Stimulated activated memory B cell treated with anti-CD40 and anti-IgM and Interleukin-4, amounts not matched to agents 10 μg/mL and 1 μg/mL and 100 μg/mL, for 72 hours (primary cell): Measurements from ENCODE around the gene FAM193A.
A peak's percentile ranks its signal among the peaks of the same experiment; 100 is the strongest.
"Not testable (repeated sequence)": the region's sequence is repeated elsewhere in the genome, so short reads cannot be mapped to it uniquely, and the experiment has no call there.

Experiments
- ATAC-seq: fragments of 150-1000 bp; cut with Tn5 transposase; 2 replicates; pipeline ENCODE4 v1.10.0; 2021
- H3K27ac Mint-ChIP-seq: one replicate; pipeline ENCODE4 v1.8.0; 2022; ENCODE audit warnings: mild to moderate bottlenecking, mixed read lengths
- H3K27me3 Mint-ChIP-seq: one replicate; pipeline ENCODE4 v1.8.0; 2022; ENCODE audit warnings: mixed read lengths
- H3K36me3 Mint-ChIP-seq: one replicate; pipeline ENCODE4 v1.8.0; 2022; ENCODE audit warnings: mixed read lengths
- H3K4me1 Mint-ChIP-seq: one replicate; pipeline ENCODE4 v1.8.0; 2022; ENCODE audit warnings: mixed read lengths
- H3K4me3 Mint-ChIP-seq: one replicate; pipeline ENCODE4 v1.8.0; 2022; ENCODE audit warnings: mild to moderate bottlenecking, moderate library complexity, mixed read lengths
- H3K9me3 Mint-ChIP-seq: one replicate; pipeline ENCODE4 v1.8.0; 2022; ENCODE audit warnings: mixed read lengths

The FAM193A gene

GRCh38 chr4:2714061-2714770 lies 177.8 kb downstream of the FAM193A start:
- peak overlapping the region; percentile 48 for H3K27ac Mint-ChIP-seq
- peaks cover 24% of the 10 kb centered on the region for H3K4me1 Mint-ChIP-seq
- no peak overlapping the region for H3K4me3 Mint-ChIP-seq
- ATAC-seq, result no peak
- no peaks in the 10 kb centered on the region for H3K27me3 Mint-ChIP-seq
- H3K36me3 Mint-ChIP-seq, result peaks cover 37% of the 10 kb centered on the region
- H3K9me3 Mint-ChIP-seq, result no peaks in the 10 kb centered on the region

- Mint-ChIP-seq H3K4me3 (no peak overlapping the region), H3K4me1 (peaks cover 24% of the 10 kb centered on the region), H3K27ac (no peak overlapping the region), H3K9me3 (no peaks in the 10 kb centered on the region), H3K36me3 (peaks cover 39% of the 10 kb centered on the region), H3K27me3 (no peaks in the 10 kb centered on the region)
- ATAC-seq, result no peak
These were observed 178.5 kb downstream of the FAM193A start for GRCh38 chr4:2714918-2715317.

- Mint-ChIP-seq H3K27ac (no peak overlapping the region), H3K36me3 (peaks cover 40% of the 10 kb centered on the region)
These were observed 179.0 kb downstream of the FAM193A start for GRCh38 chr4:2715426-2715825.

GRCh38 chr4:2716236-2716635 lies 179.8 kb downstream of the FAM193A start:
- H3K9me3 Mint-ChIP-seq, result no peaks in the 10 kb centered on the region
- no peaks in the 10 kb centered on the region for H3K27me3 Mint-ChIP-seq
- H3K4me3 Mint-ChIP-seq, result no peak overlapping the region
- H3K4me1 Mint-ChIP-seq, result peaks cover 24% of the 10 kb centered on the region
- H3K27ac Mint-ChIP-seq, result no peak overlapping the region
- peaks cover 45% of the 10 kb centered on the region for H3K36me3 Mint-ChIP-seq
- no peak for ATAC-seq

More at GRCh38 chr4:2715426-2715825, 179.0 kb downstream of the FAM193A start:
- Mint-ChIP-seq H3K9me3 (no peaks in the 10 kb centered on the region), H3K27me3 (no peaks in the 10 kb centered on the region), H3K4me3 (no peak overlapping the region), H3K4me1 (peaks cover 24% of the 10 kb centered on the region)
- ATAC-seq, result no peak

- no peaks in the 10 kb centered on the region for H3K9me3 Mint-ChIP-seq
- peaks cover 33% of the 10 kb centered on the region for H3K36me3 Mint-ChIP-seq
- no peaks in the 10 kb centered on the region for H3K27me3 Mint-ChIP-seq
- peaks cover 6% of the 10 kb centered on the region for H3K4me1 Mint-ChIP-seq
- ATAC-seq, result no peak
- H3K4me3 Mint-ChIP-seq, result no peak overlapping the region
- no peak overlapping the region for H3K27ac Mint-ChIP-seq
These were observed 185.1 kb downstream of the FAM193A start for GRCh38 chr4:2721586-2721985.

GRCh38 chr4:2722033-2722432 lies 185.6 kb downstream of the FAM193A start:
- H3K36me3 Mint-ChIP-seq, result peaks cover 33% of the 10 kb centered on the region
- ATAC-seq, result no peak
- H3K27ac Mint-ChIP-seq, result no peak overlapping the region
- H3K9me3 Mint-ChIP-seq, result no peaks in the 10 kb centered on the region
- H3K27me3 Mint-ChIP-seq, result no peaks in the 10 kb centered on the region
- no peak overlapping the region for H3K4me3 Mint-ChIP-seq
- peaks cover 6% of the 10 kb centered on the region for H3K4me1 Mint-ChIP-seq

- Mint-ChIP-seq H3K27me3 (no peaks in the 10 kb centered on the region), H3K4me3 (no peak overlapping the region), H3K4me1 (peaks cover 6% of the 10 kb centered on the region), H3K36me3 (peaks cover 25% of the 10 kb centered on the region), H3K9me3 (no peaks in the 10 kb centered on the region), H3K27ac (peak overlapping the region; percentile 6)
- ATAC-seq, result no peak
These were observed 187.3 kb downstream of the FAM193A start for GRCh38 chr4:2723751-2724150.

GRCh38 chr4:2725380-2725779 lies 188.9 kb downstream of the FAM193A start:
- Mint-ChIP-seq H3K27me3 (no peaks in the 10 kb centered on the region), H3K4me3 (no peak overlapping the region), H3K9me3 (no peaks in the 10 kb centered on the region), H3K4me1 (peaks cover 6% of the 10 kb centered on the region), H3K36me3 (peaks cover 35% of the 10 kb centered on the region), H3K27ac (no peak overlapping the region)
- ATAC-seq, result no peak

GRCh38 chr4:2726881-2727280 lies 190.4 kb downstream of the FAM193A start:
- not testable (repeated sequence) for H3K9me3 Mint-ChIP-seq, H3K27ac Mint-ChIP-seq, H3K4me1 Mint-ChIP-seq, ATAC-seq, H3K4me3 Mint-ChIP-seq, H3K27me3 Mint-ChIP-seq
- H3K36me3 Mint-ChIP-seq, result peaks cover 42% of the 10 kb centered on the region

GRCh38 chr4:2728221-2728620 lies 191.8 kb downstream of the FAM193A start:
- H3K4me1 Mint-ChIP-seq, result peaks cover 13% of the 10 kb centered on the region
- H3K4me3 Mint-ChIP-seq, result no peak overlapping the region
- peaks cover 48% of the 10 kb centered on the region for H3K36me3 Mint-ChIP-seq
- no peaks in the 10 kb centered on the region for H3K9me3 Mint-ChIP-seq
- H3K27ac Mint-ChIP-seq, result no peak overlapping the region
- no peaks in the 10 kb centered on the region for H3K27me3 Mint-ChIP-seq
- no peak for ATAC-seq

- H3K27me3 Mint-ChIP-seq, result no peaks in the 10 kb centered on the region
- H3K36me3 Mint-ChIP-seq, result peaks cover 52% of the 10 kb centered on the region
- peaks cover 16% of the 10 kb centered on the region for H3K4me1 Mint-ChIP-seq
- H3K9me3 Mint-ChIP-seq, result no peaks in the 10 kb centered on the region
- peak overlapping the region; percentile 8 for H3K27ac Mint-ChIP-seq
- no peak overlapping the region for H3K4me3 Mint-ChIP-seq
- no peak for ATAC-seq
These were observed 192.5 kb downstream of the FAM193A start for GRCh38 chr4:2728806-2729532.

- peaks cover 50% of the 10 kb centered on the region for H3K36me3 Mint-ChIP-seq
- ATAC-seq, result no peak
- H3K27me3 Mint-ChIP-seq, result no peaks in the 10 kb centered on the region
- H3K4me1 Mint-ChIP-seq, result peaks cover 17% of the 10 kb centered on the region
- H3K27ac Mint-ChIP-seq, result peak overlapping the region; percentile 8
- no peak overlapping the region for H3K4me3 Mint-ChIP-seq
- H3K9me3 Mint-ChIP-seq, result no peaks in the 10 kb centered on the region
These were observed 193.1 kb downstream of the FAM193A start for GRCh38 chr4:2729533-2729875.

- Mint-ChIP-seq H3K36me3 (peaks cover 70% of the 10 kb centered on the region), H3K4me1 (peaks cover 28% of the 10 kb centered on the region), H3K27ac (no peak overlapping the region), H3K9me3 (no peaks in the 10 kb centered on the region), H3K27me3 (no peaks in the 10 kb centered on the region), H3K4me3 (no peak overlapping the region)
- ATAC-seq, result no peak
These were observed 195.5 kb downstream of the FAM193A start for GRCh38 chr4:2731907-2732317.

GRCh38 chr4:2732526-2732925 lies 196.1 kb downstream of the FAM193A start:
- H3K27ac Mint-ChIP-seq, result peak overlapping the region; percentile 18
- no peak overlapping the region for H3K4me3 Mint-ChIP-seq
- H3K9me3 Mint-ChIP-seq, result no peaks in the 10 kb centered on the region
- H3K27me3 Mint-ChIP-seq, result no peaks in the 10 kb centered on the region
- H3K4me1 Mint-ChIP-seq, result peaks cover 28% of the 10 kb centered on the region
- H3K36me3 Mint-ChIP-seq, result peaks cover 70% of the 10 kb centered on the region
- ATAC-seq, result no peak

- Mint-ChIP-seq H3K4me3 (no peak overlapping the region), H3K9me3 (no peaks in the 10 kb centered on the region), H3K27me3 (no peaks in the 10 kb centered on the region), H3K27ac (peak overlapping the region; percentile 18), H3K4me1 (peaks cover 28% of the 10 kb centered on the region), H3K36me3 (peaks cover 72% of the 10 kb centered on the region)
- ATAC-seq, result no peak
These were observed 196.8 kb downstream of the FAM193A start for GRCh38 chr4:2733001-2733843.
